ENCODE data around the gene TNFRSF13B.

GRCh38 chr17:16975744-16976625, 4.1 kb upstream of the TNFRSF13B start:
- TF ChIP-seq CTCF (IDR thresholded peaks at IDR 0.05) (no peak), POLR2A (IDR thresholded peaks at IDR 0.05) (no peak)
